Kidney glomerular epithelial cell (primary cell): ENCODE data around the gene MS4A3.
"Not testable (repeated sequence)": the region's sequence is repeated elsewhere in the genome, so short reads cannot be mapped to it uniquely, and the experiment has no call there.

ENCODE experiments used
- DNase-seq: peaks from one replicate; lab custom pipeline; 2025; lab: John Stamatoyannopoulos, UW

Gene MS4A3

GRCh38 chr11:60056349-60056969, at the start of gene MS4A3:
Gene MS4A3 (plus strand): TSS chr11:60056665. CDS start chr11:60061161, 4,496 bp downstream.
- no peak for DNase-seq

- DNase-seq: no peak
Observed at GRCh38 chr11:60016881-60017280, 39.6 kb upstream of the MS4A3 start, which contains the start of gene OOSP4B. Gene OOSP4B (plus strand): TSS chr11:60017181.

GRCh38 chr11:60018058-60018457, 38.4 kb upstream of the MS4A3 start:
- no peak for DNase-seq

GRCh38 chr11:60020376-60020775, 36.1 kb upstream of the MS4A3 start:
- DNase-seq: not testable (repeated sequence)

GRCh38 chr11:60029015-60029632, 27.3 kb upstream of the MS4A3 start:
- DNase-seq: no peak

GRCh38 chr11:60040109-60040508, 16.4 kb upstream of the MS4A3 start, which contains the start of gene OOSP2:
Gene OOSP2 (plus strand): TSS chr11:60040409. CDS start chr11:60040460, 51 bp downstream.
- no peak for DNase-seq

GRCh38 chr11:60050422-60050821, 6.0 kb upstream of the MS4A3 start:
- DNase-seq: not testable (repeated sequence)

- not testable (repeated sequence) for DNase-seq
Observed at GRCh38 chr11:60050839-60051238, 5.6 kb upstream of the MS4A3 start.

- DNase-seq: no peak
Observed at GRCh38 chr11:60059052-60059451, 2.6 kb downstream of the MS4A3 start.

- no peak for DNase-seq
Observed at GRCh38 chr11:60059521-60060240, 3.2 kb downstream of the MS4A3 start.

GRCh38 chr11:60064111-60064510, 7.6 kb downstream of the MS4A3 start:
- no peak for DNase-seq

- DNase-seq: no peak
Observed at GRCh38 chr11:60065801-60066200, 9.3 kb downstream of the MS4A3 start.

- no peak for DNase-seq
Observed at GRCh38 chr11:60069450-60069849, 13.0 kb downstream of the MS4A3 start.

- DNase-seq: not testable (repeated sequence)
Observed at GRCh38 chr11:60071644-60072043, 15.2 kb downstream of the MS4A3 start.

- no peak for DNase-seq
Observed at GRCh38 chr11:60077216-60077817, 20.9 kb downstream of the MS4A3 start.

- DNase-seq: no peak
Observed at GRCh38 chr11:60077981-60078380, 21.5 kb downstream of the MS4A3 start.

- no peak for DNase-seq
Observed at GRCh38 chr11:60078745-60079144, 22.3 kb downstream of the MS4A3 start.

- no peak for DNase-seq
Observed at GRCh38 chr11:60080535-60080934, 24.1 kb downstream of the MS4A3 start.

GRCh38 chr11:60084631-60085273, 28.3 kb downstream of the MS4A3 start:
- DNase-seq: no peak

GRCh38 chr11:60085909-60086308, 29.4 kb downstream of the MS4A3 start:
- no peak for DNase-seq

GRCh38 chr11:60087239-60087638, 30.8 kb downstream of the MS4A3 start:
- DNase-seq: no peak

- no peak for DNase-seq
Observed at GRCh38 chr11:60088364-60088763, 31.9 kb downstream of the MS4A3 start, which contains the start of gene MS4A2. Gene MS4A2 (plus strand): TSS chr11:60088664. CDS start chr11:60088766, 102 bp downstream.
